ENCODE data around the gene LTF.

DNA sequence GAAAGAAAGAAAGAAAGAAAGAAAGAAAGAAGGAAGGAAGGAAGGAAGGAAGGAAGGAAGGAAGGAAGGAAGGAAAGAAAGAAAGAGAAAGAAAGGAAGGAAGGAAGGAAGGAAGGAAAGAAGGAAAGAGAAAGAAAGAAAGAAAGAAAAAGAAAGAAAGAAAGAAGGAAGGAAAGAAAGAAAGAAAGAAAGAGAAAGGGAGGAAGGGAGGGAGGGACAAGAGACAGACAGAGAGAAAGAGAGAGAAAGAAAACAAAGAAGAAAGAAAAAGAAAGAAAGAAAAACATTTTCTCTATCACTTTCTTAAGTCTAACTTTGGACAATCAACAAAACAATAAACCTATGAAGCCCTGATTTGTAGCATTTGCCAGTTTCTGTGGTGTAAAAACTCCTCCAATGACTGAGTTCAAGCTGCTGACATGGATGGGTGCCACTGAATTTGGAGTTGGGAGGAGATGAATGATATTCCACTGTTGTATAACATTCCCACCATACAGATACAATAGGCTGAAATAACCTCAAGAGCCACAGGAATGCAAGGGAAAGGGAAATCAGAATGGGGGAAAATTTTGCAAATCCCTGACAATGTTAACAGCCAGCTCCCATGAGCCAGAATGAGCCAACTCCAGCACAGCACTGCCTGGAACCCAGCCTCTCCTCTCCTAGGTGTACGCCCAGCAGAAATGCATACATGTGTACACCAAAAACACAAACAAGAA lies 18.1 kb upstream of the LTF start:
- TF ChIP-seq, protein P1, sequence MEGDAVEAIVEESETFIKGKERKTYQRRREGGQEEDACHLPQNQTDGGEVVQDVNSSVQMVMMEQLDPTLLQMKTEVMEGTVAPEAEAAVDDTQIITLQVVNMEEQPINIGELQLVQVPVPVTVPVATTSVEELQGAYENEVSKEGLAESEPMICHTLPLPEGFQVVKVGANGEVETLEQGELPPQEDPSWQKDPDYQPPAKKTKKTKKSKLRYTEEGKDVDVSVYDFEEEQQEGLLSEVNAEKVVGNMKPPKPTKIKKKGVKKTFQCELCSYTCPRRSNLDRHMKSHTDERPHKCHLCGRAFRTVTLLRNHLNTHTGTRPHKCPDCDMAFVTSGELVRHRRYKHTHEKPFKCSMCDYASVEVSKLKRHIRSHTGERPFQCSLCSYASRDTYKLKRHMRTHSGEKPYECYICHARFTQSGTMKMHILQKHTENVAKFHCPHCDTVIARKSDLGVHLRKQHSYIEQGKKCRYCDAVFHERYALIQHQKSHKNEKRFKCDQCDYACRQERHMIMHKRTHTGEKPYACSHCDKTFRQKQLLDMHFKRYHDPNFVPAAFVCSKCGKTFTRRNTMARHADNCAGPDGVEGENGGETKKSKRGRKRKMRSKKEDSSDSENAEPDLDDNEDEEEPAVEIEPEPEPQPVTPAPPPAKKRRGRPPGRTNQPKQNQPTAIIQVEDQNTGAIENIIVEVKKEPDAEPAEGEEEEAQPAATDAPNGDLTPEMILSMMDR (IDR thresholded peaks at IDR 0.05), result no peak
- no peak for TF ChIP-seq POLR2A (IDR thresholded peaks at IDR 0.05)

All from testis (tissue), 2 donors.